ENCODE data around the gene LRP8. TPM values are rescaled to one million over a fixed set of nuclear protein-coding genes. Genes with fewer than 3 reads are reported as not detected.
A peak's percentile ranks its signal among the peaks of the same experiment; 100 is the strongest.

Gene LRP8
- total RNA-seq, 1 donor from 2014 or later: 1.5 TPM

GRCh38 chr1:53258216-53258615 is 69.7 kb downstream of the LRP8 start:
- no peak for DNase-seq

- DNase-seq: no peak
Measured at GRCh38 chr1:53257454-53258081, 70.3 kb downstream of the LRP8 start.

GRCh38 chr1:53256511-53257453 is 71.1 kb downstream of the LRP8 start:
- no peak for DNase-seq

- no peak for DNase-seq
Measured at GRCh38 chr1:53255031-53255430, 72.8 kb downstream of the LRP8 start.

GRCh38 chr1:53254011-53254640 is 73.7 kb downstream of the LRP8 start:
- DNase-seq: no peak

GRCh38 chr1:53250325-53250724 is 77.5 kb downstream of the LRP8 start:
- no peak for DNase-seq

- DNase-seq: peak; percentile 5
Measured at GRCh38 chr1:53249706-53250105, 78.2 kb downstream of the LRP8 start.

GRCh38 chr1:53246261-53247134 is 81.4 kb downstream of the LRP8 start:
- DNase-seq: no peak

GRCh38 chr1:53244141-53244540 is 83.7 kb downstream of the LRP8 start:
- no peak for DNase-seq

GRCh38 chr1:53242381-53242780 is 85.5 kb downstream of the LRP8 start:
- DNase-seq: no peak

- no peak for DNase-seq
Measured at GRCh38 chr1:53241828-53242227, 86.0 kb downstream of the LRP8 start.

GRCh38 chr1:53238197-53239155 is 89.4 kb downstream of the LRP8 start, which contains the start of gene MAGOH:
TSS of gene MAGOH (minus strand) at chr1:53238518. CDS start at chr1:53238448, 70 bp downstream.
- peak; percentile 97 for DNase-seq

- no peak for DNase-seq
Measured at GRCh38 chr1:53237638-53238037, 90.2 kb downstream of the LRP8 start.

- no peak for DNase-seq
Measured at GRCh38 chr1:53220962-53221286, 106.9 kb downstream of the LRP8 start.

GRCh38 chr1:53220171-53220961 is 107.5 kb downstream of the LRP8 start, which contains the start of gene CZIB:
TSS of gene CZIB (minus strand) at chr1:53220634. CDS start at chr1:53220575, 59 bp downstream.
- peak; percentile 96 for DNase-seq

- no peak for DNase-seq
Measured at GRCh38 chr1:53219711-53220110, 108.2 kb downstream of the LRP8 start.

GRCh38 chr1:53218201-53218600 is 109.7 kb downstream of the LRP8 start:
- no peak for DNase-seq

GRCh38 chr1:53214376-53214940 is 113.4 kb downstream of the LRP8 start:
- DNase-seq: no peak

- DNase-seq: no peak
Measured at GRCh38 chr1:53210954-53211353, 116.9 kb downstream of the LRP8 start.

GRCh38 chr1:53210352-53210751 is 117.5 kb downstream of the LRP8 start:
- no peak for DNase-seq
